ENCODE measurements around the gene PRH1. TPM values are rescaled to one million over a fixed set of nuclear protein-coding genes. Genes with fewer than 3 reads are reported as not detected.

The PRH1 gene
- total RNA-seq, 2 donors from 2014 or later = 5.3 to 64.4 TPM

GRCh38 chr12:10909462-10909861 lies 25.4 kb upstream of the PRH1 start, which contains the start of gene TAS2R13:
TAS2R13 (minus strand) TSS chr12:10909562; CDS start chr12:10909298, 264 bp downstream.
- Histone ChIP-seq H3K9me3 (no peaks in the 10 kb centered on the region), H3K4me3 (no peak within 1 kb of the TSS), H3K36me3 (no peaks in the 10 kb centered on the region), H3K27me3 (replicated peaks; ENCODE audit: insufficient read depth) (no peaks in the 10 kb centered on the region), H3K27ac (no peak within 1 kb of the TSS), H3K4me1 (replicated peaks) (no peaks in the 10 kb centered on the region)
- TF ChIP-seq CTCF (IDR thresholded peaks at IDR 0.05) (no peak), POLR2AphosphoS5 (IDR thresholded peaks at IDR 0.05) (no peak), POLR2A (IDR thresholded peaks at IDR 0.05) (no peak)
- no peak for DNase-seq (ENCODE audit: low spot score)
- intact Hi-C loops (cut with DNase I) = no loop called here
- 95% methylated on average over 1 of the region's 1 CpG for WGBS

- WGBS = 91% methylated on average over 4 of the region's 4 CpGs
- TF ChIP-seq POLR2A (IDR thresholded peaks at IDR 0.05) = no peak
- no peak for TF ChIP-seq CTCF (IDR thresholded peaks at IDR 0.05)
- intact Hi-C loops (cut with DNase I) = no loop called here
Measured at GRCh38 chr12:10904686-10905085, 20.6 kb upstream of the PRH1 start.

GRCh38 chr12:10901427-10901826 lies 17.4 kb upstream of the PRH1 start:
- no peak overlapping the region for H3K4me3 ChIP-seq
- no peaks in the 10 kb centered on the region for H3K9me3 ChIP-seq
- no peak overlapping the region for H3K27ac ChIP-seq
- 95% methylated on average over 1 of the region's 1 CpG for WGBS
- H3K36me3 ChIP-seq = no peaks in the 10 kb centered on the region
- intact Hi-C loops (cut with DNase I) = no loop called here
- TF ChIP-seq POLR2AphosphoS5 (IDR thresholded peaks at IDR 0.05) (no peak), CTCF (IDR thresholded peaks at IDR 0.05) (no peak), POLR2A (IDR thresholded peaks at IDR 0.05) (no peak)
- DNase-seq (ENCODE audit: low spot score) = no peak
- no peaks in the 10 kb centered on the region for H3K27me3 ChIP-seq (replicated peaks; ENCODE audit: insufficient read depth)
- H3K4me1 ChIP-seq (replicated peaks) = no peaks in the 10 kb centered on the region

More at GRCh38 chr12:10904686-10905085, 20.6 kb upstream of the PRH1 start:
- Histone ChIP-seq H3K27ac (no peak overlapping the region), H3K27me3 (replicated peaks; ENCODE audit: insufficient read depth) (no peaks in the 10 kb centered on the region), H3K36me3 (no peaks in the 10 kb centered on the region), H3K4me3 (no peak overlapping the region), H3K4me1 (replicated peaks) (no peaks in the 10 kb centered on the region), H3K9me3 (no peaks in the 10 kb centered on the region)
- no peak for DNase-seq (ENCODE audit: low spot score)

- no peaks in the 10 kb centered on the region for H3K9me3 ChIP-seq
- intact Hi-C loops (cut with DNase I) = no loop called here
- no peak overlapping the region for H3K4me3 ChIP-seq
- no peaks in the 10 kb centered on the region for H3K27me3 ChIP-seq (replicated peaks; ENCODE audit: insufficient read depth)
- no peaks in the 10 kb centered on the region for H3K36me3 ChIP-seq
- TF ChIP-seq POLR2AphosphoS5 (IDR thresholded peaks at IDR 0.05) = no peak
- TF ChIP-seq POLR2A (IDR thresholded peaks at IDR 0.05) = no peak
- no peak for TF ChIP-seq CTCF (IDR thresholded peaks at IDR 0.05)
- DNase-seq (ENCODE audit: low spot score) = no peak
- 100% methylated on average over 1 of the region's 1 CpG for WGBS
- H3K4me1 ChIP-seq (replicated peaks) = no peaks in the 10 kb centered on the region
- H3K27ac ChIP-seq = no peak overlapping the region
Measured at GRCh38 chr12:10900972-10901371, 16.9 kb upstream of the PRH1 start.

GRCh38 chr12:10900530-10900929 lies 16.5 kb upstream of the PRH1 start:
- intact Hi-C loops (cut with DNase I) = no loop called here
- DNase-seq (ENCODE audit: low spot score) = no peak
- Histone ChIP-seq H3K27me3 (replicated peaks; ENCODE audit: insufficient read depth) (no peaks in the 10 kb centered on the region), H3K36me3 (no peaks in the 10 kb centered on the region), H3K4me1 (replicated peaks) (no peaks in the 10 kb centered on the region), H3K27ac (no peak overlapping the region), H3K9me3 (no peaks in the 10 kb centered on the region), H3K4me3 (no peak overlapping the region)
- TF ChIP-seq CTCF (IDR thresholded peaks at IDR 0.05) (no peak), POLR2A (IDR thresholded peaks at IDR 0.05) (no peak), POLR2AphosphoS5 (IDR thresholded peaks at IDR 0.05) (no peak)
- WGBS = 100% methylated on average over 1 of the region's 1 CpG

Data from prostate gland (tissue), 2 donors.